HG02884 (cell line): Measurements from ENCODE around the gene FAM110A.

Experiments
- ATAC-seq: cut with Tn5 transposase; IDR thresholded peaks from one replicate; pipeline ENCODE4 v1.9.1; 2021; ENCODE audit warnings: mild to moderate bottlenecking, moderate library complexity; ENCODE audit not compliant: unreplicated experiment

Gene FAM110A

DNA sequence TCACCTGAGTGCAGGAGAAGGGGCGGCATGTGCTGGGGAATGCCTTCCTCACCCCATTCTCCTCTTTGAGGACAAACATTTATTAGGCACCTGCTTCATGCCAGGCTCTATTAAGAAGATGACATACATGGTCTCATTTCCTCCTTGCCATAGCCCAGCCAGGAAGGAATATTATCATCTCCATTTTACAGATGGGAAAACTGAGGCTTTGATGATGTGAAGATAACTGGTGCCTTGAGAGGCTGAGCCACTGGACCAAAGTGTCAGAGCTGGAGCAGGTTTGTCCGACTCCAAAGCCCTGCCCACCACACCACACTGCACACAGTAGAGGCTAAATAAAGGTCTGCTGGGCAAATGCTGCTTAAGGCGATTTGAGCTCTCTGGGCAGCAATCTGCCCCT is 37.2 kb downstream of the FAM110A start:
- ATAC-seq, result no peak

DNA sequence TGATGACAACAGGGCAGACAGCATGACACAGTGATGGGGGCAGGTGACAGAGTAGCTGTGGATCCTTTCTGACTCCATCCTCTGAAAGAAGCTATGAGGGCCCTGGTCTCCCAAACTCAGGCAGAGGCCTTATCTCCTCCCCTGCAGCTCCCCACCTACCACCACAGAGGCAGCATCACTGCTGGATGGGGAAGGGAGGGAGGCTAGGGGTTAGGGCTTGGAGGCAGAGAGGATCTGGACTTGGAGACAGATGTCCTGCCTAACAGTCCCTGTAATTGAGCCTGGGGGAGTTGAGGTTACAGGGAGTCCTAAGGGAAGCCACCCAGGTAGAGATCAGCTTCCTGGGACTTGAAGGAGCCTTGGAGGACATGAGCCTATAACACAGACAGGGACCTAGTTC is 37.9 kb downstream of the FAM110A start:
- ATAC-seq, result no peak

GRCh38 chr20:871948-872347 is 38.4 kb downstream of the FAM110A start:
- ATAC-seq, result no peak

DNA sequence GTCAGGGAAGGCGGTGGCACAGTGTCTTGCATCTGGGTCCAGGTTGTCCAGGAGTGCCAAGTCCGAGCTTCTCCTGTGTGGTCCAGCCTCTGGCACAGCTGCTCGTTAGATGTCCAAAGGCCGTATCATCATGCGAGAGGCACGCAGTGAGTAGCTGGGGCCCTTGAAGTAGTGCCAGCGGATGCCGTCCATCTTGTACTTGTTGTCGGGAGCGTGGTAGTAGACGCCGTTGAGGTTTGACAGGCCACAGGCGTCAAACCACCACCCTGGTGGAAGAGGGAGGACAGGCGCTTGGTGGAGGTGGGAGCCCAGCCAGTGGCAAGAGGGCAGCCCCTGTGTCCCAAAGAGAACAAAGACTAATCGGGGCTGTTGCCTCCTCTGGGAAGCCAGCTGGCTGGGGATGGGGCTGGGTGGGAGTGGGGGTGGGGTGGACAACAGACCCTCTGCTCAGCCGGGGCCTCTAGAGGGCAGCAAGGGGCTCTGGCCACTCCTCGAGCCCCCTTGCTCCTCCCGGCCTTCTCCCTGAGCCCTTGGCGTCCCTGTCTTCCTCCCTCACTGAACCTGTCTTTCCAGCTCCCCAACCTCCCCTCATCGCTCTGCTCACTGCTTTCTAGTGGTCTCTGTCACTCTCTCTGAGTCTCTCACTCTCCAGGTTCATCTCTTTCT is 39.5 kb downstream of the FAM110A start:
- no peak for ATAC-seq

- ATAC-seq, result no peak
Observed at GRCh38 chr20:873875-874607, 40.5 kb downstream of the FAM110A start.

GRCh38 chr20:875115-875514 is 41.6 kb downstream of the FAM110A start:
- ATAC-seq, result no peak

- ATAC-seq, result no peak
Observed at GRCh38 chr20:877814-878213, 44.3 kb downstream of the FAM110A start.

DNA sequence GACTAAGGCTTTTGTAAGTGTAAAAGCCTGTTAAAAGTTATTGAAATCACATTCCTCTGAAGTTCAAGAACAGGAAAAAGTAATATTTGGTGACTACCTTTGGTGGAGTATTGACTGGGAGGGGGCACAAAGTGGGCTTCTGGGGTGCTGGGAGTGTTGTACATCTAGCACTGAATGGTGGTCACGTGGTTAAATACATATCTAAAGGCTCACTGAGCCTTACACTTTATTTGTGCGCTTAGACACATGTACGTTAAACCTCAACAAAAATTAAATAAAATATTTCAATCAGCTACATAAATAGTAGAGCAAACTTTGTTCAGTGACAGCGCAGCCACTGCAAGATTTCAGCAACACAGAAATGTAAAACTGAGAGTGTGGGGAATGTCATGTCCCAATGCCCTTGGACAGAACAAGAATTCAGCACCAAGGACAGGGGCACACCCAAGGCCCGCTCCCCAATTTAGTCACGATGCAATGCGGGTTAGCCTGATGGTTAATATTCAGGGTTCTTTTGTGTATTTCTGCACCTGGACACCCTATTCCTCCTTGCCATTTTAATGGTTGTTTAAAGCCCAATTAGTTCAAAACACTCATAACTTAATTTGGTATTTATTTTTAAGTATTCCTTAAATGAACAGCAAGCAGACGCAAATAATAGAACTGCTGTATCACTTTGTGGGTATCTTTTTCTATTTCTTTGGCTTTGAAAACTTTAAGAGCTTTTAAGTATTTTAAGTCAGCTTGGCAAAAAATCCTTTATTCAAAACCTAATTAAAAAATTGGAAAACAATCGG is 45.2 kb downstream of the FAM110A start:
- no peak for ATAC-seq

DNA sequence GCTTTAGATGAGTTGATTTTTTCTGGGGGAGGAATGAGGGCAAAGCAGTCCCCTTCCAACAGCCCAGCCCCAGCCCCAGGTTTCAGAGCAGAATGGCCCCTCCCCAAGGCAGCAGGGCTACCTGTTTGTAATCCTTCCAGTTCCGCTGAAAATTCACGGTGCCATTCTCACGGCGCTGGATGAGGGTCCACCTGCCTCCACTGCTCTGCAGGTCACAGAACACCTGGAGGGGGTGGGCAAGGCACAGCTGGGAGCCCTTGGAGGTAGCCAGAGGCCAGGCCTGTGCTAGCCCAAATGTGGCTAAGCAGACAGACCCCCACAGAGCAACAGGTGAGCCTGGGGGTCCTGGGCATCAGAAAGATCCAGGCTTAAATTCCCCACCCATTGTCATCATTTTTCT is 46.1 kb downstream of the FAM110A start:
- ATAC-seq, result no peak

DNA sequence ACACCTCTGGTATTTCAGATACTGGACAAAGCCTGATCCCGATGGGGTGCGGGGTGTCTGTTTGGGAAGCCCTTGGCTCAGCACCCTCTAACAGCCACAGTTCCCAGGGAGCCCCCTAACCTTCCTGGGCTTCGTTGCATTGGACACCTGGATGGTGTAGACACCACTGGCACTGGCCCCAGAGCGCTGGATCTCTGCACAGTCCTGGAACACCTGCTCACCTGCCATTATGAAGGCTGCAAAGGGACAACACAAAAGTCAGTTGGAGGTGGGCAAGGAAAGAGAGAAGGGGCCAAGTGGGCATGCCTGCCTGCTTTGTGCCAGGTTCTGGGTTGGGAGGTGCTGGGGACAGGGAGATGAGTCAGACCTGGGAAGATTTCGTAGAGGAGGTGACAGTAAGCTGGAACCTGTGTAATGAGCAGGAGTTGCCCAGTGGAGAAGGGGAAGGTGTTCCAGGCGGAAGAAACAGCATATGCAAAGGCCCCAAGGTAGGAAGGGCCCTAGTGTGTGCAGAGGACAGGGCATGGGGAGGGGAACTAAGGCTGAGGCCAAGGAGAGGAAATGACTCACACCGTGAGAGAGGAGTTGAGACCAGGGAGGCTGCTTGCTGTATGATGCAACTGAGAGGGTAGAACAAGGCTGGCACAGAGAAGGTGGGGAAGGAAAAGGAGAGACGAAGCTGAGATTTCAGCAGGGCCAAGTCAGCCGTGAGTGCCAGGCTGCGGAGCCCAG is 47.7 kb downstream of the FAM110A start:
- no peak for ATAC-seq

- no peak for ATAC-seq
Observed at GRCh38 chr20:881783-882144, 48.2 kb downstream of the FAM110A start.

DNA sequence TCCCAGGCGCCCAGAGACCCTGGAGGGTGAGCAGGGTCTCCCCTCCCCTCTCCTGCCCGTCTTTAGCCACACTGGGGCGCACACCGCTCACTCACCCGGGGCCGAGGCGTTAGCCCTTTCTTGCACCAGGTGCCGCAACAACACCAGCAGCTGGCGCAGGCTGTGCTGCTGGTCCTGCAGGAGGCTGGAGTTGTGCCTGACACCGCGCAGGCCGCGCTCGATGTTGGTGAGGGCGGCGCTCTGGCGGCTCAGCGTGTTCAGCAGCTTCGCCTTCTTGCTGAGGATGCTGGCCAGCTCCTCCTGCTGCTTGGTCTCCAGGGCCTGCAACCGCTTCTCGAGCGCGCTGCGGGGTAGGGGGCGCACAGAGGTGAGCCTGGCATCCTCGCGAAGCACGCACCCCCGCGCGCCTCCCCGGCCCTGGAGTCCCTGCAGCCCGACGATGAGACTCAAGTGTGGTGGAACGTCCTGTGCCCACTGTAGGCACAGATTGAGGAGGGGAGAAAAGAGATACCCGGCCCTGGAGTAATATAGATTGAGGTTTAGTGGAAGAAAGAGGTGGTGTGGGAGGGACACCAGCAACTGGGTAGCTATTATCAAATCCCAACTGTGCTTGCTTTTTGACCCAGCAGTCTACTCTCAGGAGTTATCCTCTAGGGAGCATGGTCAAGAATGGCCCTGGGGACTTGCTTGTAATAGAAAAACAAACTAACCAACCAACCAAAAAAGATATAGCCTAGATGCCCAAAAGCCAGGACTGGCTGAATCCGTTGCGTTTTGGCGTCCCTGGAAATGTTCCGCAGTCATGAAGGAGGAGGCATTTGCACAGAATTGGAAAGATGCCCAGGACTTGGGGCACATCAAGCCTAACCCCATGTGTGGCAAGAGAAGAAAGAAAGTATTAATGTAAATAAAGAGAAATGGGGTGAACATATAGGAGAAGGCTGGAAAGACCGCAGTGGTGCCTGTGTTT is 51.8 kb downstream of the FAM110A start:
- no peak for ATAC-seq

GRCh38 chr20:887137-887536 is 53.6 kb downstream of the FAM110A start:
- no peak for ATAC-seq

- no peak for ATAC-seq
Observed at GRCh38 chr20:888057-888456, 54.5 kb downstream of the FAM110A start.

GRCh38 chr20:889106-889505 is 55.6 kb downstream of the FAM110A start:
- no peak for ATAC-seq

- ATAC-seq, result no peak
Observed at GRCh38 chr20:889932-890463, 56.5 kb downstream of the FAM110A start.

DNA sequence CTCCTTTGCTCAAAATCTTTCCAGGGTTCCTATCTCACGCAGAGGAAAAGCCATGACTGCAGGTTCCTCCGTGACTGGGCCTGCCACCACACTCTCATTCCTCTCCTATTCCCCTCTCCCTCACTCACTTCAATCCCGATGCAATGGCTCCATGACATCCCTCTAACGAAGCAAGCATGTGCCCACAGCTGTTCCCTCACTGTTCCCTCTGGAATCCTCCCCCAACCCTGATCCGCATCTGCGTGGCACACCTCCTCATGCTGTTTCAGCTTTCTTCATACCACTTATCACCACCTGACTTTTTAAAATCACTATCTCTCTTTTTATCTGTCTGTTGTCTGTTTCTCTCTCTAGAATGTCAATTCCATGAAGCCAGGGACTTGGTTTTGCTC is 57.1 kb downstream of the FAM110A start:
- ATAC-seq, result no peak

GRCh38 chr20:891058-891705 is 57.7 kb downstream of the FAM110A start:
- no peak for ATAC-seq

DNA sequence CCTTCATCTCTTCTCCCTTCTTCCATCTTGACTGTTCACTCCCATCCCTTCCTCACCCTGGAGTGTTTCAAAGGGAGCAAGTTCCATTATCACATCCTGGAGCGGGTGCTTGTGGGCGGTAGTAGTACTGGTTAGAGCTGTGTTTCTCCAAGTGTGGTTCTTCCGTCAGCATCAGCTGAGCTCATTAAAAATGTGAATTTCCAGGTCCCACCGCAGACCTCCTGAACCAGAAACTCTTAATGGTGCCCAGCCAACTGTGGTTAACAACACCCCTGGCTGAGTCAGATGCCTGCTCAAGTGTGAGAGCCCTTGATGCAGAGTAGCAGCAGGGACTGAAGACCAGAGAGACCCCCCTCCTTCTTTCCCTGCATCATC is 58.2 kb downstream of the FAM110A start:
- ATAC-seq, result no peak
